NCI-H2081 treated with DMSO at 0.1 percent for 48 hours (cell line): ENCODE measurements around the gene HIPK3.
"Not testable (repeated sequence)": the region's sequence is repeated elsewhere in the genome, so short reads cannot be mapped to it uniquely, and the experiment has no call there.

Experiments
- DNase-seq: peaks from one replicate; lab custom pipeline; 2025; lab: John Stamatoyannopoulos, UW

The HIPK3 gene

DNA sequence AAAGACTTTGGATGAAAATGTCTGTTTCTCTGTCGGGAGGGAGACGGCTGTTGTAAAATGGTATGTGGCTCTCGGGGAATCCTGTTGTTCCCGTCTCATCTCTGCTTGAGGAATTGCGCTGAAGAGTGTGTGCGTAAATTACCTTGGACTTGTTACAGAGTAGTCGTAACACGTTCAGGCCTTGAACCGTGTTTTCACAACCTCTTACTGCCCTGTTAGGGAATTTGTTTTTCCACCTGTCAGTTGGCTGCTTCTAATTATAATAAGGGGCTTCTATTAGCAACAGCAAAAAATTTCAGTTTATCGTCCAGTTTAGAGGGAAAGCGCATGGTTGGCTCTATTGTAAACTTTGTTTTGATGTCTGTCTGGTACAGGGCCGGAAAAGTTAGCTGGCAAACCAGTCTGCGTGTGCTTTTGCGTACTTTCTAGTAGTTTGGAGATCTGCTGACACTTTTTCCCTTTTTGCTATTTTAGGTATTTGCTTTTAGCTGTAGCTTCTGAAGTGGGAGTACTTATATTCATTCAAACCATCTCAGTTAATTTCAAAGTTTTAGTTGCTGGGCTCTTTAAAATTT lies 1.5 kb downstream of the HIPK3 start:
- no peak for DNase-seq

DNA sequence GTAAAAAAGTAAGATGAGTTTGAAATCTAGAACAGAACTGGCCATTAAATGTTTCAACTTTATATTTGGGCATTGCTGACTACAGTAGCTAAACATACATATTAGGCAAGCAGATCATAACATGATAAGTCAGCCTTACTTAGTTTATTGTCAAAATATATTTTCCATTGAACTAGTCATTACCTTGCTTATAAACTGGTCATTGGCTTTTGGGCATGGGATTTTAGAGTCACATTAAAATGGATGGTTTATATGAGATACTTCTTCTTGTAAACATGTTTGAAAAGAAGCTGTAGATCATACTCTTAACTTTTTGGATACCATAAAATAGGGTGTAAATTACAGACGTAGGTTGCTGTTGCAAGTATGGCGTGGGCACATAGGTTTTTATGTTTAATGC lies 2.7 kb downstream of the HIPK3 start:
- DNase-seq: no peak

DNA sequence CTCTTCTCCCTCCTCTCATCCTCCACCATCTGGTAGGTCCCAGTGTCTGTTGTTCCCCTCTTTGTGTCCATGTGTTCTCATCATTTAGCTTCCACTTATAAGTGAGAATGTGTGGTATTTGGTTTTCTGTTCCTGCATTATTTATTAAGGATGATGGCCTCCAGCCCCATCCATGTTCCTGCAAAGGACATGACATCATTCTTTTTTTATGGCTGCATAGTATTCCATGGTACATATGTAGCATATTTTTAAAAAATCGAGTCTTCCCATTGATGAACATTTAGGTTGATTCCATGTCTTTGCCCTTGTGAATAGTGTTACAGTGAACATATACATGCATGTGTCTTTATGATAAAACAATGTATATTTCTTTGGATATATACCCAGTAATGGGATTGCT lies 4.2 kb downstream of the HIPK3 start:
- DNase-seq: not testable (repeated sequence)

DNA sequence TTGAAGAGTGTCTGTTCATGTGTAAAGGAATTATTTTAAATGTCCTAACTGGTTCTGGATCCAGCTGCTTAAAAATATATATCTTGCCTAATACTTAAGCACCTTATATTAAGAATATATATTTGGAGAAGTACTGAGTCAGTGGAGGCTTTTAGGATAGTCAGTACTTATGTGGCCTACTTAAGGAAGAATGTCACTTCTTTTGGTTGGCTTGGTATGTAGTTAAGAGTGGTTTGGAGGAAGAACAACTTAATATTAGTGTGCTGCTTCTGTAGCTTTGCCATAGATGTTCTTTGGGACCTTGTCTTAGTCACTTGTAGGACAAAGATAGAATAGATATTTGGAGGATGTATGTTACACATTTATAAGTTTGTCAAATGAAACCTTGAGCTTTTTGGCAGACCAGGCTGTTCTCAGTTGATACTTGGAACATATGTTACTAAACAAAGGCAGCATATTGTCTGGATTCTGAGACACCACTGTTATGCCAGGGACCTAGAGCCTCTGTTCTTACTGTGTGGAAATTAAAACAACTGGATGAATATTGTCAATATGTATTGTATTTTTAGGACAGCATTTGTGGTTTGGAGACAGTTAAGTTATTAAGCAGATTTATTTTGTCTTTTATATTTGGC lies 4.9 kb downstream of the HIPK3 start:
- DNase-seq: no peak

DNA sequence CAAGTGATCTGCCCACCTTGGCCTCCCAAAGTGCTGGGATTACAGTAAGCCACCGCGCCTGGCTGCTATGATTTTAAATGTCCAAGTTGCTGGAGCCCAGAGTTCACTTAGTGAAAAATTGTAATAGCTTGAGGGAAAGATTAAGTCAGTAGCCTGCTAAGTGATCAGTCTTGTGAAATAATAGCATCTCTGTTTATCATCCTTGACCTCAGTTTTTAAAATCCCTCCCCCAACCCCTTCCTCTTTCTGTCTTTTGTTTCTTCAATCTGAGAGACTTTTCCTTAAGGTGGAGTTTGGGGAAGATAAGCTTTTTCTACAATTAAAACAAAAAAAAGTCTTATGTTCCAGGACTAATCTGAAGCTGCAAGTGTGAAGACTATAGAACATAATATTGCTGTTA lies 6.4 kb downstream of the HIPK3 start:
- DNase-seq: no peak

DNA sequence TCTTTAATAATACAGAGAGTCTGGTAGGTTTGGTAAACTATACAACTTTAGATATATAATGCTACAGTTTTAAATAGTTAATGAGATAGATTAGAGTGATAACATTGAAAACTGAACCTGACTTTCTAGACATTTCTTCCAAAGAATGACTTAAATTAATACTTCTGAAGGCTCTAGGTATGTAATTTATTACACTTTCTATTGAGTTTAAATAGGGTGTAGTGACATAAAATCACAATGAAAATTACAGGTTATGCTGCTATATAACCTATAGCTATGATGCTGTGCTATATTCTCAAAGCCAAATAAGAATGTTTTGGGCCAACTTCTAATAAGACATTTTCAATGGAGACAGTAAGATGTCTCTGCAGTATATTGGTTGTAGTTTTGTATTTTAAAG lies 7.7 kb downstream of the HIPK3 start:
- DNase-seq: no peak

DNA sequence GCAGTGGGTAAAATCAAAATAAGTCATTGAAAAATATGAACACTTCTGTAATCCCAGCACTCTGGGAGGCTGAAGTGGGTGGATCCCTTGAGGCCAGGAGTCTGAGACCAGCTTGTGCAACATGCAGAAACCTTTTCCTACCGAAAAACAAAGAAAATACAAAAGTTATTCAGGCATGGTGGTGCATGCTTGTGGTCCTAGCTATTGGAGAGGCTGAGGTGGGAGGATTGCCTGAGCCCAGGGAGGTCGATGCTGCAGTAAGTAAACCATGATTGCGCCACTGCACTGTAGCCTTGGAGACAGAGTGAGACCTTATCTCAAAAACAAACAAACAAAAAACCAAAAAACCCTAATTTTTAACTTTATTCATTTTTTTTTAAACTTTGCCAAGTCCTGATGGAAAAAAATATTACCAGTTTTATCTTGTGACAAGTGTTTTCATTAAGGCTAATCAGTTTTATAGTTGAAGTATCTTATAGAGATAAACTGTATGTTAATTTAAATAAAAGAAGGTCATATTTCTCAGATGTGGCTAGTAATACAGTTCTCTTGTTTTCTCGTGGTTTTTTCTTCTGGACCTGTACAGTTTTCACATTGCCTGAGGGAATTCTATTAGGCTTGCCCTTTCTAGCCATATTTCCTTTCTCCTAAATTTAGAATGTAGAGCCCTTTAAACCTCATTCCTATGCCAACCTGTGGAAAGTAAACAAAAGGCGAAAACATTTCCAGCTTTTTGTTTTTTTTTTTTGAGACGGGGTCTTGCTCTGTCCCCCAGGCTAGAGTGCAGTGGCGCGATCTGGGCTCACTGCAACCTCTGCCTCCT lies 9.4 kb downstream of the HIPK3 start:
- DNase-seq: no peak

DNA sequence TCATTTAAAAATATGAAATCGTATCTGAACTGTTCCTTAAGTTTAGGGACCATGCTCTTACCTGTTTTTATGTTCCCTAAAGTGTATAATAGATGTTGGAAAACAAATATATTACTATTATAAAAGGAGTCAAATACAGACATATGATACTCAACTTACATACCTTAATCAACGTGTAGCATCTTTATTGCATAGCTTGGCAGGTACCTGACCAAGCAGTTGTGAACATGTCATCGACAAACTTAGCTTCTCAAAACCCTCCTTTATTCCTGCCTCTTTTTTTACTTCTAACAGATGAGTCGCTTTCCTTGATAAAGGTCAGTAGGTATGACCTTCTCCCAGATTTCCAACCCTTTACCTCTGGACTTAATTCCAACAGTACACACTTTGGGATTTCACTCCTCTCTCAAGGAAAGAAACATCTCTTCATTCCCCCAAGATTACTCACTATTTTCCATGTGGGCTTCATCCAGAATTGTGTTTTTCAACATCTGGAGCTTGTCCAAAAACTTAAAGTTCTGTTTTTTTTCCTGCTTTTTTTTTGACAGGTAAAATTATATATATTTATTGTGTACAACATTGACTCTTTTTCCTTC lies 11.9 kb downstream of the HIPK3 start:
- DNase-seq: no peak

DNA sequence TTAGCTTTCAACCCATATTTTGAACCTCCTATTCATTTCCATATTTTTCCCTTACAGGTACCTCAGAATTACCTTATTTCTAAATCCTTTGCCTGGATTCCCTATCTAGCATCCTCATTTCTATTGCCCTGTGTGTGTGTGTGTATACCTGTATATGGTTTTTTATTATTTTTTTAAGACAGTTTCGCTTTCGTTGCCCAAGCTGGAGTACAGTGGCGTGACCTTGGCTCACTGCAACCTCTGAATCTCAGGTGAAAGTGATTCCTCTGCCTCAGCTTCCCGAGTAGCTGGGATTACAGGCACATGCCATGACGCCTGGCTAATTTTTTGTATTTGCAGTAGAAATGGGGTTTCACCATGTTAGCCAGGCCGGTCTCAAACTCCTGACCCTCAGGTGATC lies 12.6 kb downstream of the HIPK3 start:
- no peak for DNase-seq

DNA sequence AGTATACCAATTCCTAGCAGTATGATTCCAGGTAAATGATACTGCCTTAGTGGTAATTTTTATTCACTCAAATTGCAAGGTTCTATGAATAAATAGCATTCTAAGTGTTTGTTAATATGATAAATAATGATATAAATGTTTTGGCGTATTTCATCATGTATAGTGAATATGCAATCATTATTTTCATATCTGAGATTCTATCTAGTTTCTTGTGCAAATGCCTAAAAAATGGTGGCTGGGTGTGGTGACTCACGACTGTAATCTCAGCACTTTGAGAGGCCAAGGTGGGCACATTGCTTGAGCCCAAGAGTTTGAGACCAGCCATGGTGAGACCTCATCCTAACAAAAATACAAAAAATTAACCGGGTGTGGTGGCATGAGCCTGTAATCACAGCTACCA lies 13.9 kb downstream of the HIPK3 start:
- DNase-seq: no peak

DNA sequence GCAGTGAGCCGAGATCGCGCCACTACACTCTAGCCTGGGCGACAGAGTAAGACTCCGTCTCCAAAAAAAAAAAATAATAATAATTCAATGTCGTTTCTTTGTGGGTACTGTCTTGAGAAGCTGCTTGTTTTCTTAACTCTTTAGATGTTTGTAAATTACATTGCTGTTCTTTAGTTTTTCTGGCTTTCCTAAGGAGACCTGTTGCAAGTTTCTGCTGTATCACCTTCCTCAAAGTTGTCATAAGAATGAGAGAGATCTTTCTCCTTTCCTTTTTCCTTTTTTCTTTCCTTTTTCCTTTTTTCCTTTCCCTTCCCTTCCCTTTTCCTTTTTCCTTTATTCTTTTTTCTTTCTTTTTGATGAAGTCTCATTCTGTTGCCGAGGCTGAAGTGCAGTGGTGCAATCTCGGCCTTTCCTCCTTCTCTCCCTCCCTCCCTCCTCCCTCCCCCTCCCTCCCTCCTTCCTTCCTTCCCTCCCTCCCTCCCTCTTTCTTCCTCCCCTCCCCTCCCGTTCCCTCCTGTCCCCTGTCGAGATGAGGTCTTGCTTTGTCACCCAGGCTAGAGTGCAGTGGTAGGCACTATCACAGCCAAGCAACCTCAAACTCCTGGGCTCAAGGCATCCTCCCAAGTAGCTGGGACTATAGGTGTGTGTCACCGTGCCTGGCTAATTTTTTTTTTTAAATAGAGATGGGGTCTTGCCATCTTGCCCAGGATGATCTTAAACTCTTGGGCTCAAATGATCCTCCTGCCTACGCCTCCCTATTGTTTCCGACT lies 15.3 kb downstream of the HIPK3 start:
- no peak for DNase-seq

DNA sequence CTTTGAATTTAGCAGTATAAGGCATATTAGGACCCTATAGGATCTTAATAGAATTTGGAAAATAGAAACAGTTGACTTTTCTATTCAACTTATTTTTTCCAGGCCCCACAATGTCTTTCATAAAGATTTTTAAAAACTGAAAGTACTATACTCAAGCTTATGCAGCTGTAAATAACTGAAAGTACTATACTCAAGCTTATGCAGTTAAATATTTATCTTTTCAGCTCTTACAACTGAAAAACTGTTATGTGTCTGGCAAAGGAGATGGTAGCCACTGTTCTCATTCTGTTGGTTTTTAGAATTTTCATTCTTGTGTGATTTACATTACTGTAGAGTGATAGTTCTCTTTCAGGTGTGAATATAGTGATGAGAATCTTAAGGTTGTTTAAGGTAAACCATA lies 16.5 kb downstream of the HIPK3 start:
- no peak for DNase-seq

DNA sequence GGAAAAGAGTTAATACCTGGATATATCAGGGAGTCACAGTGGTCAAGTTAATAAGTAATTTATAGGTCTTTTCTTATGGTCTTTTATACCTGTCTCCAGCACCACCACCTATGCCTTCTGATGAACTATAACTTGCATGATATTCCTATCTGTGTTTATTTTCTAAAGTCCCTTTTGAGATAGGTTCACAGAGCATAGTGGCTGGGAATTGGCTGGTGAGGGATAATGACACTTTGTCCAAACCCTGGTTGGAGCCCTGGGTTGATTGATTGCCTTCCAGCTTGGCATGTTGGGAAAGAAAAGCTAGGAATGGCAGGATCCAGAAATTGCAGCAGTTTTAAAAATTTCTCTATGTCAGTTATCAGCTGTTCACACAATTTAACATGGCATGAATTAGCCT lies 23.2 kb downstream of the HIPK3 start:
- DNase-seq: no peak

DNA sequence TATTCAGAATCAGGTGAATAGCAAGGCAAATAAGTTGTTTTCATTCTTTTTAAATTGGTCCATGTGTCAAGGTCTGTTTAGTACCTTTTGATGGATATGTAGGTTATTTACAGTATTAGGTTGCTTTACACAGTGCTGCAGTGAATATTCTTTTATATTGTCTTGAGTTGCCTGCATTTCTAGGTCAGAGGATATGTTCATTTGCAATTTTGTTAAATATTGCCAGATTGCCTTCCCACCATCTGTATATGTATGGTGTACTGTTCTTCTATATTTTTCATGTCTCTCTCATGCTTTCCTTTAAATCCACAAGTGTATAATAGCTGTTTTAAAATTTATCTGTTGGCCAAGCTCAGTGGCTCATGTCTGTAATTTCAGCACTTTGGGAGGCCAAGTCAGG lies 24.6 kb downstream of the HIPK3 start:
- DNase-seq: no peak

DNA sequence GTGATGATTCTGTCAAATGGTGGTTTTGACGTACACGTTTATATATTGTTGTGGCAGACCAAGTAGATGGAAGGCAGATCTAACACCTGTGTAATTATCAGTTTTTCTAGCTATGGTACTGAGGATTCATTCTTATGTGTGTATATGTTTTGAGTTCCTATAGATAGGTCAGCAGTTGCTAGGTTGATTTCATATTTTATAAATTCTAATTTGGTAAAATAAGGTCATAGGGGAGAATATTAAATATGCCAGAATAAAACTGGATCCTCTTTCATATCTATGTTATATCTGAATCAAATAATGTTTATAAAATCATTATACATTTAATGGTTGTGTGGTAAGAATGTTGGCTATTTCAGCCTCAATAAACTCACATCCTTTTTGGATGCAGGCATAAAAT lies 27.6 kb downstream of the HIPK3 start:
- DNase-seq: no peak

DNA sequence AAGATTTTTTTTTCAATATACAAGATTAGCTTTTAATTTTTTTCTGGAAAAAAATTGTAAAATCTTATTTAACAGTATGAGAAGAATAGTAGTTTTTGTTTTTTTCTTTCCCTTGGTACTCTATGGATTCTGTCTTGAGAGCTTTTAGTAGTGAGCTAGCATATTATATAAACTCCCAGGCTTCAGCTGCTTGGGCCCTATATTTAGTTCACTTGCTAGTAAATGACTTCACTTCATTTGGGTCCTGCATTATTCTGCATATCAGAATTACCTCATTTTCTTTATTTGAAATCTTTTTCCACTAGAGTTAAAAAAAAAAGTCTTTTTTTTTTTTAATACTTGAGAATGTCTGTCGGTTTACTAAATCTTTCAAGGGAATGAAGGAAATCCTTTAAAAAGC lies 33.1 kb downstream of the HIPK3 start:
- no peak for DNase-seq

DNA sequence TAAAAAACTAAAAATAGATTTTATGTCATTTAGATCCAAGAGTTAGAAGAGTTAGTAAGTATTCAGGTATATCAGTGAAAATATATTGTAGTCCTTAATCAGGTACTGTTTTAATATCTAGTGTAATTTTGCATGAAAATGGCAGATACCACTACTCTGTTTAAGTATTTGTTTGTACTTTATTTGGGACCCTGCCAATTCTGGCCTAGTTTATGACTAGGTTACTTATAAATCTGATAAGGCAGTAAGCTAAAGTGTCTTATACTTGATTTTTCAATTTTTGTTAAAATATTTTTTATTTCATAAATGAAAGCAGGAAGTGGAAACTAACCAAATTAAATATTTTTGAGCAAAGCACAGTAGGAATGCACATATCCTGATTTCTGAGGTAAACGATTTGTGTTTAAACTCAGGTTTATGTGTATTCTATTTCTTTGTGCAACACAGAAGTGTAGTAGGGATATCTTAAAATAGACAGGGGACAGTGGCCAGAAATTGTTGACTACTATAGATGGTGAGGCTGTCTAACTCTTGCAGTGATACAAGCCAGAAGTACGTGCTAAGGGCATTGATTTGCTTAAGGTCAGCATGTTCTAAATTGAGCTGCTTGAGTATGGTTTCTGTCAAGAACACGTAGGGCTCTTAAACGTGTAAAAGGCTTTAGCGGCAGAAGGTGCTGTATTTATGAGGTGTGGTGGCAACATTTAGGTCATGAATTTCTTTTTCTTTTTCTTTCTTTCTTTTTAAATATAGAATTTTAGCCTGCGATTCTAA lies 34.0 kb downstream of the HIPK3 start:
- no peak for DNase-seq

DNA sequence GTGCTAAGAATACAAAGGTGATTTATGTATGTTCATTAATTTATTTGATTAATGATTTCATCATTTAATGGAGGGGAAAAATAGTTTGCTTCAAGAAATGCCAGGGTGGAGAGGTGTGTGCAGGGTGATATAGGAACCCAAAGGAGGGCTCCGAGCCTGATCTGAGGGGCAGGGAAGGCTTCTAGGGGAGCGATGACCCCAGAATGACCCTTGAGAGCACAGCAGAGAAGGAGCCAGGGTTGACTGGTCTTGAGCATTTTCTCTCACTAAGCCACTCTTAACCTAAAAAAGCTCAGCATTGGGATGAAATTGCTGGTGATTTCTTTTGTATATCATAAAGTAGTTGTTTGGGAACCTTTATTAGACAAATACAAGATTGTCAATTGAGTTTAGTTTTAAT lies 35.1 kb downstream of the HIPK3 start:
- DNase-seq: no peak

DNA sequence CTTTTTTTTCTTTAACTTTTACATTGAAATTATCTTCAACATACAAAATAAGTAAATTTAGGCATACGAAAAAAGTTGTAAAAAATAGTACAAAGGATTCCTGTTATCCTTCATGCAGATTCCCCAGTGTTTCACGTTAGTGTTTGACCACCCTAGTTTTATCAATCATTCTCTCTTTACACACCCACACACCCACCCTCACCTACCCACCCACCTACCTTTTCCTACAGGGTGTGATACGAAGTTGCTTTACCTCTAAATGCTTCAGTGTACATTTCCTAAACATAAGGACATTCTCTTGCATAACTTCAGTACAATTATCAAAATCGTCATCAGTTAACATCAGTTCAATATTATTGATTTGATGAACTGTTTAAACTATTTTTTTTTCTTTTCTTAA lies 37.0 kb downstream of the HIPK3 start:
- no peak for DNase-seq

DNA sequence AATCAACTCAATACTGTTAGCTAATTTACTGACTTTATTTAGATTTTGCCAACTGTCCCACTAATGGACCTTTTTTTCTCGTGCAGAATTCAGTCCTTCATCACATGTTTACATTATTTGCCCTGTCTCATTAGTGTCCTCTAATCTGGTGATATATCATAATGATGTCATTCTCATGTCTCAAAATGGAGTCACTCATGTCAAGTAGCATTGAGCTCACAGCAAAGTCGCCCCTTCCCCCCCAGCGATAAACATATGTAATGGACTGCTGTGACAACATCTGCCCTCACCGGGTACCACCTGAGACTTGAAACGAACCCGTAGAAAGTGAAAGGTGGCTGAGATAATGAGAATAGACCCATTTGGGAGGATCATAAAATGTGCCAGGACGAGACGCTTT lies 37.6 kb downstream of the HIPK3 start:
- DNase-seq: no peak

DNA sequence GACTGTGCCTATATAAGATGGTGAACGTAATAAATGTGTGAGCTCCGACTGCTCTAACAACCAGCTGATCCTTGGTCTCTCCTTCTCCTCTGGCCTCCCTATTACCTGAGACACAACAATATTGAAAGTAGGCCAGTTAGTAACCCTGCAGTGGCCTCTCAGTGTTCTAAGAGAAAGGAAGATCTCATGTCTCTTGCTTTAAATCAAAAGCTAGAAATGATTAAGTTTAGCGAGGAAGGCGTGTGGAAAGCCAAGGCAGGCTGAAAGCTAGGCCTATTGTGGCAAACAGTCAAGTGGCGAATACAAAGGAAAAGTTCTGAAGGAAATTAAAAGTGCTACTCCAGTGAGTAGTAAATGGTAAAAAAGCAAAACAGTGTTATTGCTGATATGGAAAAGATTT lies 39.5 kb downstream of the HIPK3 start:
- DNase-seq: no peak

DNA sequence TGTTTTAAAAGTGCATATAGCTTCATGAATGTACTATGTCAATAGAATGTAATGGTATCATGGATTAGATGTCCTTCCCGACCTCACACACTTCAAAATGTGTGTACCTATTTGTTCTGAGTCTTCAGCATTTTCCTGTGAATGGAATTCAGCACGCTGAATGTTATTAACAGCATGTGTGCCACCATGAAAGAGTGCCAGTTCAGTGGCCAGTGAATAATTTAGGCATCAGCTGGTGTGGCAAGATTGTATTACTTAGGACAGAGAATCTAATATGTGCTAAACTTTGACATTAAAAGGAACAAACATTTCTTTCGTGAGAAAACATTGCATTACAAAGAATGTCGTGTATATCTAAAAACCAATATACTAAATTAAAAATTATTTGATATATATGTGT lies 46.4 kb downstream of the HIPK3 start:
- no peak for DNase-seq
